Measurements from ENCODE around the gene PSMG1. TPM values are rescaled to one million over a fixed set of nuclear protein-coding genes. Genes with fewer than 3 reads are reported as not detected.

PSMG1 gene
- total RNA-seq, 1 experiment from 2014 or later: 78.8 TPM

DNA sequence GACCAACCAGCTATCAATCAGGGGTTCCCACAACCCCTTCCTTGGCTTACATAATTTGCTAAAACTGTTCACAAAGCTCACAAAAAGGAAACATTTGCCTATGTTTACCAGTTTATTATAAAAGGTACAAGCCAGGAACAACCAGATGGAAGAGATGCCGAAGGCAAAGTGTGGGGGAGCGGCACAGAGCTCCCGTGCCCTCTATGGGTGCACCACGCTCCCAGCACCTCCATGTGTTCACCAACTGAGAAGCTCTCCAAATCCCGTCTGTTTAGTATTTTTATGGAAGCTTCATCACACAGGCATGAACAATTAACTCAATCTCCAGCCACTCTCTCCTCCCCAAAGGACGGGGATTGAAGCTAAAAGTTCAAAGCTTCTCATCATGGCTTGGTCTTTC, 32.9 kb downstream of the PSMG1 start:
- H3K4me1 Mint-ChIP-seq: no peaks in the 10 kb centered on the region
- no peak overlapping the region for H4K5ac ChIP-seq (ENCODE audit: insufficient read length, low read depth, low read length)
- H3K9me3 ChIP-seq (ENCODE audit: control insufficient read depth, low read depth, low read length): no peaks in the 10 kb centered on the region
- H3K4ac ChIP-seq (ENCODE audit: low read depth, low read length): no peak overlapping the region
- no peak for DNase-seq
- no peak overlapping the region for H3K14ac ChIP-seq (ENCODE audit: insufficient read depth, low read length)
- no peak overlapping the region for H3K4me3 Mint-ChIP-seq
- H3K56ac ChIP-seq (ENCODE audit: insufficient read length, low read depth, low read length): no peak overlapping the region
- no peak overlapping the region for H4K8ac ChIP-seq (replicated peaks; ENCODE audit: insufficient read length, low read depth, low read length)
- no peak overlapping the region for H2BK5ac ChIP-seq (ENCODE audit: insufficient read length, low read length)
- H3K4me1 ChIP-seq (ENCODE audit: insufficient read depth, low read length): no peaks in the 10 kb centered on the region
- H3K27me3 Mint-ChIP-seq (ENCODE audit: low read depth): no peaks in the 10 kb centered on the region
- H3K23me2 ChIP-seq (ENCODE audit: insufficient read length, low read depth, low read length, poor library complexity, severe bottlenecking): no peaks in the 10 kb centered on the region
- H3K36me3 Mint-ChIP-seq (ENCODE audit: insufficient read depth in 1 of 3, low read depth in 3 of 3): peaks cover 0 to 1% (median 0%) of the 10 kb centered on the region in 3 experiments; a peak in 2 of 7 replicates
- WGBS (ENCODE audit: extremely low coverage, insufficient read length, low lambda C conversion rate): no CpG with 5 or more reads among the region's 6 CpGs
- H2BK15ac ChIP-seq (ENCODE audit: low read depth, low read length): no peak overlapping the region
- TF ChIP-seq, protein P1, sequence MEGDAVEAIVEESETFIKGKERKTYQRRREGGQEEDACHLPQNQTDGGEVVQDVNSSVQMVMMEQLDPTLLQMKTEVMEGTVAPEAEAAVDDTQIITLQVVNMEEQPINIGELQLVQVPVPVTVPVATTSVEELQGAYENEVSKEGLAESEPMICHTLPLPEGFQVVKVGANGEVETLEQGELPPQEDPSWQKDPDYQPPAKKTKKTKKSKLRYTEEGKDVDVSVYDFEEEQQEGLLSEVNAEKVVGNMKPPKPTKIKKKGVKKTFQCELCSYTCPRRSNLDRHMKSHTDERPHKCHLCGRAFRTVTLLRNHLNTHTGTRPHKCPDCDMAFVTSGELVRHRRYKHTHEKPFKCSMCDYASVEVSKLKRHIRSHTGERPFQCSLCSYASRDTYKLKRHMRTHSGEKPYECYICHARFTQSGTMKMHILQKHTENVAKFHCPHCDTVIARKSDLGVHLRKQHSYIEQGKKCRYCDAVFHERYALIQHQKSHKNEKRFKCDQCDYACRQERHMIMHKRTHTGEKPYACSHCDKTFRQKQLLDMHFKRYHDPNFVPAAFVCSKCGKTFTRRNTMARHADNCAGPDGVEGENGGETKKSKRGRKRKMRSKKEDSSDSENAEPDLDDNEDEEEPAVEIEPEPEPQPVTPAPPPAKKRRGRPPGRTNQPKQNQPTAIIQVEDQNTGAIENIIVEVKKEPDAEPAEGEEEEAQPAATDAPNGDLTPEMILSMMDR (conservative IDR thresholded peaks at IDR 0.05): no peak
- no peak overlapping the region for H3T11ph ChIP-seq (ENCODE audit: low read length)
- no peaks in the 10 kb centered on the region for H3K79me2 ChIP-seq (ENCODE audit: insufficient read depth, low read length)
- H3K9me3 Mint-ChIP-seq: peaks cover 0 to 2% of the 10 kb centered on the region in 2 experiments; a peak in 1 of 5 replicates
- no peak overlapping the region for H3K18ac ChIP-seq (ENCODE audit: insufficient read length, low read depth, low read length)
- H3K9ac ChIP-seq (ENCODE audit: extremely low read depth, insufficient read length, low read length): no peak overlapping the region
- H4K20me1 ChIP-seq (ENCODE audit: control insufficient read depth, insufficient read depth, insufficient read length): no peaks in the 10 kb centered on the region
- H2BK120ac ChIP-seq (ENCODE audit: low read depth, low read length, poor library complexity, severe bottlenecking): no peak overlapping the region
- no peak overlapping the region for H3K4me2 ChIP-seq (ENCODE audit: insufficient read depth, insufficient read length, low read length)
- H2AFZ ChIP-seq (ENCODE audit: low read length): no peak overlapping the region
- H3K27ac ChIP-seq (ENCODE audit: insufficient read length, low read depth, low read length): no peak overlapping the region
- no peak overlapping the region for H2BK12ac ChIP-seq (ENCODE audit: insufficient read length, low read depth, low read length)
- H3K79me1 ChIP-seq (ENCODE audit: insufficient read depth, low read depth, low read length, poor library complexity, severe bottlenecking): no peaks in the 10 kb centered on the region
- no peak overlapping the region for H2AK5ac ChIP-seq (ENCODE audit: insufficient read length, low read length)
- H4K91ac ChIP-seq (ENCODE audit: insufficient read length, low read depth, low read length): no peak overlapping the region
- no peaks in the 10 kb centered on the region for H3K27me3 ChIP-seq (ENCODE audit: insufficient read depth, low read length)
- H2BK20ac ChIP-seq (ENCODE audit: low read depth, low read length, poor library complexity, severe bottlenecking): no peak overlapping the region
- no peak overlapping the region for H3K23ac ChIP-seq (ENCODE audit: insufficient read length, low read depth, low read length)
- H3K27ac Mint-ChIP-seq: no peak overlapping the region

Measured in H9 (cell line).